ENCODE results near the gene MAGEB10.

- no peak for TF ChIP-seq POLR2A (IDR thresholded peaks at IDR 0.05)
- TF ChIP-seq CTCF (IDR thresholded peaks at IDR 0.05): no peak
Observed at GRCh38 chrX:27842859-27843258, 35.1 kb downstream of the MAGEB10 start.
